OCI-M1 (cell line): ENCODE results near the gene TMEM131.
"Not testable (repeated sequence)": the region's sequence is repeated elsewhere in the genome, so short reads cannot be mapped to it uniquely, and the experiment has no call there.

Source experiments
- DNase-seq: peaks from one replicate; lab custom pipeline; 2025; lab: John Stamatoyannopoulos, UW

The TMEM131 gene

GRCh38 chr2:97723156-97724072, 272.3 kb downstream of the TMEM131 start:
- no peak for DNase-seq

- DNase-seq, result no peak
Measured at GRCh38 chr2:97722227-97722626, 273.5 kb downstream of the TMEM131 start.

- no peak for DNase-seq
Measured at GRCh38 chr2:97720746-97721145, 275.0 kb downstream of the TMEM131 start.

GRCh38 chr2:97719362-97720155, 276.2 kb downstream of the TMEM131 start:
- no peak for DNase-seq

- DNase-seq, result no peak
Measured at GRCh38 chr2:97718942-97719341, 276.8 kb downstream of the TMEM131 start.

- DNase-seq, result no peak
Measured at GRCh38 chr2:97718051-97718882, 277.5 kb downstream of the TMEM131 start.

GRCh38 chr2:97717613-97717995, 278.1 kb downstream of the TMEM131 start:
- no peak for DNase-seq

GRCh38 chr2:97716695-97717612, 278.8 kb downstream of the TMEM131 start:
- DNase-seq, result no peak

GRCh38 chr2:97715951-97716694, 279.6 kb downstream of the TMEM131 start:
- no peak for DNase-seq

GRCh38 chr2:97714950-97715652, 280.6 kb downstream of the TMEM131 start:
- DNase-seq, result no peak

- DNase-seq, result no peak
Measured at GRCh38 chr2:97714084-97714949, 281.4 kb downstream of the TMEM131 start.

GRCh38 chr2:97713296-97714083, 282.3 kb downstream of the TMEM131 start, which contains the start of gene ZAP70:
TSS of gene ZAP70 (plus strand) at chr2:97713576. CDS start at chr2:97724037, 10,461 bp downstream.
- no peak for DNase-seq

GRCh38 chr2:97712693-97713295, 283.0 kb downstream of the TMEM131 start:
- DNase-seq, result no peak

GRCh38 chr2:97712175-97712574, 283.6 kb downstream of the TMEM131 start:
- DNase-seq, result not testable (repeated sequence)

- no peak for DNase-seq
Measured at GRCh38 chr2:97711394-97711711, 284.4 kb downstream of the TMEM131 start.

- no peak for DNase-seq
Measured at GRCh38 chr2:97708608-97709007, 287.1 kb downstream of the TMEM131 start.

- no peak for DNase-seq
Measured at GRCh38 chr2:97708048-97708380, 287.7 kb downstream of the TMEM131 start.
